HG02870 (cell line): ENCODE measurements around the gene CDKN1B.
A peak's percentile ranks its signal among the peaks of the same experiment; 100 is the strongest.

Experiments
- ATAC-seq: cut with Tn5 transposase; IDR thresholded peaks from one replicate; pipeline ENCODE4 v1.9.1; 2021; ENCODE audit warnings: mild to moderate bottlenecking, moderate library complexity; ENCODE audit not compliant: unreplicated experiment

The CDKN1B gene

DNA sequence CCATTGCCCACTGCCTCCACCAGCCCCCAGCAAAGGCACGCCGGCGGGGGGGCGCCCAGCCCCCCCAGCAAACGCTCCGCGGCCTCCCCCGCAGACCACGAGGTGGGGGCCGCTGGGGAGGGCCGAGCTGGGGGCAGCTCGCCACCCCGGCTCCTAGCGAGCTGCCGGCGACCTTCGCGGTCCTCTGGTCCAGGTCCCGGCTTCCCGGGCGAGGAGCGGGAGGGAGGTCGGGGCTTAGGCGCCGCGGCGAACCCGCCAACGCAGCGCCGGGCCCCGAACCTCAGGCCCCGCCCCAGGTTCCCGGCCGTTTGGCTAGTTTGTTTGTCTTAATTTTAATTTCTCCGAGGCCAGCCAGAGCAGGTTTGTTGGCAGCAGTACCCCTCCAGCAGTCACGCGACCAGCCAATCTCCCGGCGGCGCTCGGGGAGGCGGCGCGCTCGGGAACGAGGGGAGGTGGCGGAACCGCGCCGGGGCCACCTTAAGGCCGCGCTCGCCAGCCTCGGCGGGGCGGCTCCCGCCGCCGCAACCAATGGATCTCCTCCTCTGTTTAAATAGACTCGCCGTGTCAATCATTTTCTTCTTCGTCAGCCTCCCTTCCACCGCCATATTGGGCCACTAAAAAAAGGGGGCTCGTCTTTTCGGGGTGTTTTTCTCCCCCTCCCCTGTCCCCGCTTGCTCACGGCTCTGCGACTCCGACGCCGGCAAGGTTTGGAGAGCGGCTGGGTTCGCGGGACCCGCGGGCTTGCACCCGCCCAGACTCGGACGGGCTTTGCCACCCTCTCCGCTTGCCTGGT lies at the start of gene CDKN1B:
TSS of gene CDKN1B (plus strand) at position 576 of the 793 bp plus-strand sequence. CDS start 472 bp downstream, outside the sequence.
- peak; percentile 40 for ATAC-seq

- no peak for ATAC-seq
Measured at GRCh38 chr12:12668005-12668404, 49.2 kb upstream of the CDKN1B start.

GRCh38 chr12:12669020-12669419 lies 48.1 kb upstream of the CDKN1B start:
- ATAC-seq, result no peak

DNA sequence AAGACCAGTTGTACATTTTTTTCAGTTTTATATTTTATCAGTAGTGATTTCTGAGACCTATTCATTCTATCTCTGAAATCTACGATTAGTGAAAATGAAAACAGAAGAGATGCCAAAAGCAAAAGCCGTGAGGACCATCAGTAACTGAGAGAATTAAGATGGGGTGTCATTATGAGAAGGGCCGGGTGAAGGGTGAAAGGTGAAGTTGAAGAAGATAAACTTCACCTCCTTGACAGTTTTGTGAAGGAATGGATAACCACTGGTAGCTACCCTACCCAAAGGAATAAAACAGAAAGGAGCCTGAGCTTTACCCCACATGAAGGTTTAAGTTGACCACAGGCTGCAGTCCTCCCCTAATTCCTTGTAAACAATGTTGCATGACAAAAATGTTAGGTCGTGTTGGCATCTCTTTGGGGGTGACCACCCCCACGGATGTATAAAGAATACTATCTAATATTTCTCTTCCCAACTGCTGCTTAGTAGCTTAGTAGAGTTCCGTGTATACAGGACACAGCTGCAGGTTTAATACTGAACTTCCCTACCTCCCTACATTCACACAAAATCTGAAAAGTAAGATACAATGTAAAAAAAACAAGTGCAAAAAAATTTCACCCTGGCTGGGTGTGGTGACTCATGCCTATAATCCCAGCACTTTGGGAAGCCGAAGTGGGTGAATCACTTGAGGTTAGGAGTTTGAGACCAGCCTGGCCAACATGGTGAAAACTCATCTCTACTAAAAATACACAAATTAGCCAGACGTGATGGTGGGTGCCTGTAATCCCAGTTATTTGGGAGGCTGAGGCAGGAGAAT lies 45.1 kb upstream of the CDKN1B start:
- no peak for ATAC-seq

GRCh38 chr12:12673296-12673695 lies 43.9 kb upstream of the CDKN1B start:
- ATAC-seq, result peak; percentile 56

DNA sequence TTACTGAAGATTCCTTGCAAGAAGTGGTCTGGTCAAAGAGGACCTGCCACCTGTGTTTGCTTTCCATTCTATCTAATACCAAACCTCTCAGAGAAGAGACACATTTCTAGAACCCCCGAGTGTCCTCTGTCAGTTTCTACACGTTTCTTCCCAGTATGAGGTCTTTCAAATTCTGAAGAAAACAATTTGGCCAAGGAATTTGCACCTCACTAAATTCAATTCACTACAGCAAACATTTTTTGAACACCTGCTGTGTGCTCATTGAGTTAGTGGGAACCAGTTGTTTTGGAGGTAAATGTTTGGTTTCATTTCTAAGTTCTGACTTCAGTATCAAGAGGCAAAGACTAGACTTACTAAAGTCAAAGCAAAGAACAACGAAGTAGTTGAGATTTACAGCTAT lies 40.6 kb upstream of the CDKN1B start:
- no peak for ATAC-seq

- no peak for ATAC-seq
Measured at GRCh38 chr12:12681061-12681765, 36.0 kb upstream of the CDKN1B start.

GRCh38 chr12:12682284-12682683 lies 34.9 kb upstream of the CDKN1B start:
- ATAC-seq, result no peak

DNA sequence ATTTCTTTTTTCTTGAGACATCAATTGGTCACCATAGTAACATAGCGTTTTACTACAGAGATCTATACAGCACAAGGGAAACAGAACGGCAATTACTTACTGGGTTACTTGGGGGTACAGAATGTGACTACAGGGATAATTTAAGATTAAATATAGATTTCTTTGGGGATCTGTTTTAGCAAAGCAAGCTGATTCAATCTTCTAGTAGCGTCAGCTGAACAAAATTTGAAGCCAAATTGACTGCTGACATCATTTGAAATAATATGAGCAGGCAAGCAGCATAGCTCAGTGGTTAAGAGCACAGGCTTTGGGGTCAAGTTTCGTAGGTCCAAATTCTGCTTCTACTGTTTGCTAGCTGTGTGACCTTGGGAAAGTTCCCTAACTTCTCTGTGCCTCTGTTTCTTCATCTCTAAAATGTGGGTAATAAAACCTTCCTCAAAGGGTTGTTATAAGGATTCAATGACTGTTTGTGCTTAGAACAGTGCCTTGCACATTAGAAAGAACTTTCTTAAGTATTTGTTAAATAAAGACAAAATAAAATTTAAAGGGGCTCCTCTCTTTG lies 34.0 kb upstream of the CDKN1B start:
- no peak for ATAC-seq

DNA sequence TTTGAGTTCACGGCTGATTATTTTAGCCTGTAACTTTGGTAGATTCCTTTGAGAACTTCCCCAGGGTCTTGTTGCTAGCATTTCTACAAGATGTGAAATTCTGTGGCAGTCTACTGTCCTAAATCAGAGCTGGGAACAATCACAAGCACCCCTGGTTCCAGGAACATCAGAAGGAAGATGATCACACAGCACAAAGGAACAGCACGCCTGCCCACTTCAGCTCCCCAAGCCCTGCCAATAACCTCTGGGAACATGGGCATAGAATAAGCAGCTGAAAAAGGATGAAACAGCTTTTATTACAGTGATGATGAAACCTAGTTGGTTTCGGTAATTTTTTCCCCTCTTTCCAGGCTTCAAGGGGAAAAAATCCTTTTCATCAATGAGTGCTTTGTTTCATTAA lies 33.4 kb upstream of the CDKN1B start:
- no peak for ATAC-seq

DNA sequence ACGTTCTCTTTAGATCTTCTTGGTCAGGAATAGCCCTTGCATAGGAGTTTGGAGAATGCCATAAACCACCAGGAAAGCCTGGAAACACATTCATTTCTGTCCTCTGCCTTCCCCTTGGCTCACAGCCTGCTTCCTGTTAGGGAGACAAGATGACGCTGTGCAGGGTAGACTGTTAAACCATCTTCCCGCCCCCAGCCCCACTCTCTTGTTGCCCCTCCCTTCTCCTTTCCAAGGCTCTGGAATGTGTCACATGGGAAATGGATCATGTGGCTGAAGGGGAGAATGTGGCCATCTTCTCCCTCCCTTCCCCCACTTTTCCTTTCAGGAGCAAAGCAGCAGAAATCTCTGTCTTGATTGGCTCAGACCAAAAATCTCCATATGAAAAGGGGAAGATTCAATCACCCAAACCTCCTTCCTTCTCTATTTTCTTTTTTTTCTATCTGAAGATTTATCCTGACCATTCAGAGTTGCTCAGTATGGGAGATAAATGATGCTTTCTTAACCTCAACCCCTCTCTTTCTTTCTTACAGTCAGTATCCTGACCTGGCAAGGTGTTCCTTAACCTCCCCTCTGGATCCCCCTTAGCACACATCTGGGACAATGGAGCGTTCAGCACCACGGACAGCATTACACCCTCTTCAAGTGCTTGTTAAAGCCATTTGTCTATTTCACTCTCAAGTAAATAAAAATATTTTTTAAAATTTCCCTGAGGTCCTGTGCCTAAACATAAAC lies 32.6 kb upstream of the CDKN1B start:
- ATAC-seq, result no peak

GRCh38 chr12:12685305-12685704 lies 31.9 kb upstream of the CDKN1B start:
- no peak for ATAC-seq

GRCh38 chr12:12686472-12686871 lies 30.7 kb upstream of the CDKN1B start:
- ATAC-seq, result no peak

GRCh38 chr12:12686925-12687324 lies 30.2 kb upstream of the CDKN1B start:
- no peak for ATAC-seq

- ATAC-seq, result no peak
Measured at GRCh38 chr12:12689647-12690300, 27.4 kb upstream of the CDKN1B start.

DNA sequence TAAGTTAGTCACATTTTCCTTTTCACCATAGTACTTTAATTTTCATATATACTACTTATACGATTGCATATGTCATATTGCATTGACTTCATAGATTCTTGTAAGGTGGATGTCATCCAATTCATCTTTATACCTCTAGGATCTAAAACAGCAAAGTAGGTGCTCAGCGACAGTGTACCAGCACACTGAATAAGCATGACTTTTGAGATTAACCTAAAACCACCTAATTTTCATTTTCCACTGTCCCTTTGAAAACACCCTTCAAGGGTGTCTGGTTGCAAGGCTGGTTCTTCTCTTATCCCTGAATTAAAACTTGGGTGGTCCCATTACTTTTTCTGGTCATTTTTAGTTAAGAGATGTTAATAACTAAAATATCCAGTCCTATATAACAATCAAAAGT lies 25.6 kb upstream of the CDKN1B start:
- no peak for ATAC-seq

DNA sequence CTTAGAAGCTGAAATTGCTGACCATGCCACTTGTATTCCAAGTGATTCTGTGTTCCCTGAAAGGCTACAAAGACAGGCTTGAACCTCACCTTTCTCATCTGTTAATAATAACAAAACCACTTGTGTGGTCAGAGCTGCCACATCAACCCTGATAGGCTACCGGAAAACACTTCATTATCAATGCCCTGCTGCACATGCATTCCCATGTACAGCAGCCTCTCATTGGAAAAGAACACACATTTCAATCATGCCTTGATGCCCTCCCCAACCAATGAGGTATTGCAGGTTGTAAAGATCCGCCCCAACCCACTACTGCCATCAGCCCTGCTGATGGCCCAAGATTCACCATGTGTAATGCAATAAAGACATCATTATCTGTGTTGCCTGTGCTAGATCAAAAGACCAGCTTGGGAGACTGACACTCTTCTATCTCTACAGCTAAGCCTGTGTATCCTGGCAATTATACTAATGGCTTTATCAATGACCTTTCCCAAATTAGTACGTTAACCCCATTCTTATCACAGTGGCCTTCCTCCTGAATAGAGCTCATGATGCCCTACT lies 24.0 kb upstream of the CDKN1B start:
- ATAC-seq, result no peak

- peak; percentile 55 for ATAC-seq
Measured at GRCh38 chr12:12696562-12697383, 20.4 kb upstream of the CDKN1B start.

DNA sequence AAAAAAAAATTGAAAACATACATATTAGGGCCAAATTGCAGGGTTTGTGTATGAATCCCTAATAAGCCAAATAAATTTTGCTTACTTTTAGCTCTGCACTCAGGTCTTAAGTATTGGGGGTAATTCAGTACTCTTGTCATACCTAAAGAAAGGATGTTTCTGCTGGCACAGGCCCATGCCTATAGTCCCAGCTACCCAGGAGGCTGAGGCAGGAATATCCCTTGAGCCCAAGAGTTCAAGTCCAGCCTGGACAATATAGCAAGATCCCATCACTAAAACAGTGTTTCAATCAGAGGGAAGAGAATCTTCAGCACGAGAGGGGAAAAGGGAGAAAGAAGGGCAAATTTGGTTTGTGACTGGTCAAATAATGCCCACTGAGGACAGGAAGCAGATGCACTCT lies 17.8 kb upstream of the CDKN1B start:
- no peak for ATAC-seq
